SK-N-SH (cell line): ENCODE data around the gene SCAF11. TPM values are rescaled to one million over a fixed set of nuclear protein-coding genes. Genes with fewer than 3 reads are reported as not detected.

Experiments used
- CTCF ChIA-PET: fragments of 300-600, 350-600 bp; formaldehyde crosslinking; extraction: SDS; loops from one replicate; lab custom pipeline; 2021; lab: Yijun Ruan, JAX
- POLR2A ChIA-PET: fragments of 350-600 bp; sonication (Branson Sonifier 250); formaldehyde crosslinking; extraction: SDS; loops from one replicate; lab custom pipeline; 2020; ENCODE audit warnings: antibody characterized with exemption, inconsistent platforms; lab: Yijun Ruan, JAX
- DNase-seq: peaks from one replicate; pipeline ENCODE4 v3.0.0; 2012
- H2AFZ ChIP-seq: fragments of 200-600 bp; sonication (generic); 2 replicates; pipeline ENCODE4 v1.8.1; 2016; ENCODE audit warnings: antibody characterized with exemption, mild to moderate bottlenecking, low read depth
- H3F3A ChIP-seq: fragments of 200-600 bp; sonication (generic); replicated peaks from 2 replicates; pipeline ENCODE3; 2016; ENCODE audit warnings: antibody characterized with exemption, mild to moderate bottlenecking; ENCODE audit not compliant: insufficient read depth
- H3K27ac ChIP-seq, 2 experiments: fragments of 200-500 bp in 1 of 2; fragments of 200-600 bp in 1 of 2; sonication (Bioruptor generic) in 1 of 2; sonication (generic), shearing (Covaris generic) in 1 of 2; 2 replicates each; pipeline versions ENCODE4 v1.5.1 to v1.6.1; 2014 to 2016; ENCODE audit warnings: low read depth in 2 of 2, inconsistent platforms in 1 of 2, low read length in 1 of 2, mild to moderate bottlenecking in 1 of 2, mixed read lengths in 1 of 2
- H3K27me3 ChIP-seq: fragments of 200-600 bp; sonication (generic), shearing (Covaris generic); 2 replicates; pipeline ENCODE4 v1.6.1; 2016; ENCODE audit warnings: mixed run types; ENCODE audit not compliant: insufficient read depth
- H3K36me3 ChIP-seq, 2 experiments: fragments of 200-500 bp in 1 of 2; fragments of 200-600 bp in 1 of 2; sonication (Bioruptor generic) in 1 of 2; sonication (generic) in 1 of 2; replicated peaks in 1 of 2; 2 replicates each; pipeline versions ENCODE3 to v1.5.1; 2014 to 2016; ENCODE audit warnings: low read length in 1 of 2, mild to moderate bottlenecking in 1 of 2; ENCODE audit not compliant: insufficient read depth in 2 of 2, control insufficient read depth in 1 of 2
- H3K4me1 ChIP-seq, 2 experiments: fragments of 200-500 bp in 1 of 2; fragments of 200-600 bp in 1 of 2; sonication (Bioruptor generic) in 1 of 2; sonication (generic), shearing (Covaris generic) in 1 of 2; 2 replicates each; pipeline versions ENCODE4 v1.5.1 to v1.6.1; 2014 to 2016; ENCODE audit warnings: low read depth in 1 of 2, low read length in 1 of 2, mixed run types in 1 of 2; ENCODE audit not compliant: insufficient read depth in 2 of 2, control insufficient read depth in 1 of 2
- H3K4me2 ChIP-seq: fragments of 200-600 bp; sonication (generic), shearing (Covaris generic); 2 replicates; pipeline ENCODE4 v1.6.1; 2017; ENCODE audit warnings: mixed run types
- H3K4me3 ChIP-seq, 2 experiments: fragments of 200-500 bp in 1 of 2; fragments of 200-600 bp in 1 of 2; sonication (Bioruptor generic) in 1 of 2; sonication (generic), shearing (Covaris generic) in 1 of 2; 2 replicates each; pipeline versions ENCODE4 v1.5.1 to v1.8.1; 2014 to 2016; ENCODE audit warnings: low read depth in 2 of 2, inconsistent platforms in 1 of 2, low read length in 1 of 2, mild to moderate bottlenecking in 1 of 2, mixed read lengths in 1 of 2, moderate library complexity in 1 of 2
- H3K79me2 ChIP-seq: fragments of 200-600 bp; sonication (generic); 2 replicates; pipeline ENCODE4 v1.8.1; 2017; ENCODE audit warnings: mild to moderate bottlenecking; ENCODE audit not compliant: insufficient read depth
- H3K9ac ChIP-seq: fragments of 200-600 bp; sonication (generic); 2 replicates; pipeline ENCODE4 v1.6.1; 2017; ENCODE audit warnings: mixed run types
- H3K9me2 ChIP-seq: fragments of 200-600 bp; sonication (generic); 2 replicates; pipeline ENCODE4 v1.6.1; 2017; ENCODE audit warnings: mixed run types
- H3K9me3 ChIP-seq: fragments of 200-600 bp; sonication (generic); 2 replicates; pipeline ENCODE4 v1.6.1; 2017; ENCODE audit warnings: mixed run types, mild to moderate bottlenecking, moderate library complexity
- H4K20me1 ChIP-seq: fragments of 200-600 bp; sonication (generic); 2 replicates; pipeline ENCODE4 v1.6.1; 2017; ENCODE audit warnings: mild to moderate bottlenecking, mixed run types; ENCODE audit not compliant: insufficient read depth
- CHD2 ChIP-seq: fragments of 150-350 bp; IDR thresholded peaks from 2 replicates; pipeline ENCODE4 v1.6.1; 2018; ENCODE audit warnings: low read length; ENCODE audit not compliant: partially characterized antibody
- ELF1 ChIP-seq: IDR thresholded peaks from 2 replicates; pipeline ENCODE4 v1.4.0; 2012
- EP300 ChIP-seq, 2 experiments: IDR thresholded peaks; 2 replicates each; pipeline versions ENCODE4 v1.4.0 to v1.6.1; 2012; ENCODE audit warnings: borderline replicate concordance in 1 of 2, low read depth in 1 of 2, low read length in 1 of 2
- FOXM1 ChIP-seq: IDR thresholded peaks from 2 replicates; pipeline ENCODE4 v1.4.0; 2012; ENCODE audit warnings: low read depth, mild to moderate bottlenecking
- JUND ChIP-seq: IDR thresholded peaks from 2 replicates; pipeline ENCODE4 v1.4.0; 2012
- MEF2A ChIP-seq: IDR thresholded peaks from 2 replicates; pipeline ENCODE4 v1.4.0; 2012; ENCODE audit warnings: low read depth, borderline replicate concordance
- PBX3 ChIP-seq: IDR thresholded peaks from 2 replicates; pipeline ENCODE4; 2012
- POLR2AphosphoS5 ChIP-seq: IDR thresholded peaks from 2 replicates; pipeline ENCODE4 v1.6.1; 2012; ENCODE audit warnings: low read depth, low read length
- RAD21 ChIP-seq: IDR thresholded peaks from 2 replicates; pipeline ENCODE4 v1.6.1; 2012; ENCODE audit warnings: mild to moderate bottlenecking, low read length
- RXRA ChIP-seq: IDR thresholded peaks from 2 replicates; pipeline ENCODE4 v1.4.0; 2012; ENCODE audit warnings: low read depth, mild to moderate bottlenecking, borderline replicate concordance
- SIN3A ChIP-seq: IDR thresholded peaks from 2 replicates; pipeline ENCODE4 v1.6.1; 2012; ENCODE audit warnings: low read depth, mild to moderate bottlenecking, low read length, moderate library complexity, borderline replicate concordance
- SMC3 ChIP-seq: IDR thresholded peaks from 2 replicates; pipeline ENCODE4 v1.6.1; 2012; ENCODE audit warnings: low read depth, low read length, improper control_type of control experiment
- TAF1 ChIP-seq: IDR thresholded peaks from 2 replicates; pipeline ENCODE4 v1.6.1; 2012; ENCODE audit warnings: low read depth, mild to moderate bottlenecking, low read length, moderate library complexity, borderline replicate concordance
- TEAD4 ChIP-seq: IDR thresholded peaks from 2 replicates; pipeline ENCODE4 v1.4.0; 2012; ENCODE audit warnings: mild to moderate bottlenecking, borderline replicate concordance; ENCODE audit not compliant: insufficient read depth
- USF1 ChIP-seq: IDR thresholded peaks from 2 replicates; pipeline ENCODE4 v1.4.0; 2012; ENCODE audit warnings: low read depth, borderline replicate concordance
- USF2 ChIP-seq: fragments of 150-350 bp; IDR thresholded peaks from 2 replicates; pipeline ENCODE4 v1.6.1; 2017; ENCODE audit warnings: antibody characterized with exemption, low read length, low read depth, borderline replicate concordance
- ZBTB33 ChIP-seq: IDR thresholded peaks from 2 replicates; pipeline ENCODE4 v1.4.0; 2012; ENCODE audit warnings: low read depth, borderline replicate concordance
- WGBS: methylation state at CpG from one replicate; pipeline ENCODE4 v1.1.6; 2017; ENCODE audit warnings: low lambda C conversion rate; 5-methylcytosine and 5-hydroxymethylcytosine counted together
- polyA plus RNA-seq, 3 experiments: library from polyadenylated mRNA; depleted of rRNA; stranded (reverse); fragments of >200 nt; gene quantifications; 2 replicates each; pipeline ENCODE4 v1.2.3, GENCODE V29; 2012

SCAF11 gene
- polyA plus RNA-seq, 1 of the 3 experiments (the other 2 are of a cell fraction) = 26.1 TPM

- Histone ChIP-seq H3K4me1 (peaks cover 7 to 13% of the 10 kb centered on the region in 2 experiments; a peak in 3 of 4 replicates), H3K4me2 (peak overlapping the region; percentile 94)
Measured at GRCh38 chr12:45989287-45989686, 1.1 kb downstream of the SCAF11 start.

More at GRCh38 chr12:45989287-45989686, 1.1 kb downstream of the SCAF11 start:
- Histone ChIP-seq H3K9me2 (no peaks in the 10 kb centered on the region), H3K79me2 (peaks cover 60% of the 10 kb centered on the region), H3K27ac (peak overlapping the region; percentile 97 to 98), H2AFZ (no peak overlapping the region), H3K4me3 (peak overlapping the region; percentile 91 to 94), H3K9me3 (no peaks in the 10 kb centered on the region), H3K27me3 (no peaks in the 10 kb centered on the region), H3K9ac (peak overlapping the region; percentile 99), H3K36me3 (peaks cover 14 to 22% of the 10 kb centered on the region in 2 experiments), H4K20me1 (peaks cover 44% of the 10 kb centered on the region), H3F3A (peaks cover 15% of the 10 kb centered on the region)
- ChIA-PET CTCF (interaction anchor here (1.0 to 3.5 kb wide), 7 partner anchors 13 to 806 kb away, joined by 3 to 19 read pairs (median 6); no protein-coding TSS in a partner anchor), POLR2A (interaction anchor here (0.6 kb wide), 1 partner anchor 279 kb away, joined by 3 read pairs; the partner anchor contains the start of gene SLC38A1)
- under 1% methylated on average over 10 of the region's 10 CpGs for WGBS
- DNase-seq = no peak
- TF ChIP-seq SMC3 (no peak), TAF1 (no peak), MEF2A (no peak), RXRA (no peak), SIN3A (no peak), PBX3 (no peak), POLR2AphosphoS5 (no peak), ELF1 (no peak), CHD2 (no peak), ZBTB33 (no peak), TEAD4 (no peak), USF2 (no peak), FOXM1 (no peak), USF1 (no peak), RAD21 (no peak), JUND (no peak), EP300 (IDR thresholded peaks at IDR 0.05; ENCODE audit: borderline replicate concordance in 1 of 2, low read depth in 1 of 2, low read length in 1 of 2) (no peak)
